Osteoblast (primary cell): ENCODE measurements around the gene SLC48A1. TPM values are rescaled to one million over a fixed set of nuclear protein-coding genes. Genes with fewer than 3 reads are reported as not detected.

Experiments used
- DNase-seq: peaks from one replicate; pipeline ENCODE4 v3.0.0; 2011; ENCODE audit warnings: low spot score, mixed read lengths; ENCODE audit not compliant: insufficient read length; ENCODE audit errors: missing footprints
- H2AFZ ChIP-seq: 2 replicates; pipeline ENCODE4 v1.6.0; 2011; ENCODE audit warnings: mild to moderate bottlenecking, low read length
- H3K27ac ChIP-seq: 2 replicates; pipeline ENCODE4 v1.5.1; 2011; ENCODE audit warnings: mild to moderate bottlenecking, low read depth, low read length, moderate library complexity
- H3K27me3 ChIP-seq: 2 replicates; pipeline ENCODE4 v1.6.0; 2012; ENCODE audit warnings: mild to moderate bottlenecking, control low read depth, inconsistent platforms, low read length, moderate library complexity; ENCODE audit not compliant: insufficient read depth
- H3K36me3 ChIP-seq: 2 replicates; pipeline ENCODE4 v1.5.1; 2011; ENCODE audit warnings: mild to moderate bottlenecking, low read length, control low read depth, moderate library complexity; ENCODE audit not compliant: insufficient read depth
- H3K4me1 ChIP-seq: 2 replicates; pipeline ENCODE4 v1.5.1; 2011; ENCODE audit warnings: mild to moderate bottlenecking, low read length, control low read depth, moderate library complexity; ENCODE audit not compliant: insufficient read depth
- H3K4me2 ChIP-seq: 2 replicates; pipeline ENCODE4 v1.6.0; 2011; ENCODE audit warnings: mild to moderate bottlenecking, low read length; ENCODE audit not compliant: insufficient read depth
- H3K4me3 ChIP-seq: fragments of 200-600 bp; sonication (generic); 3 replicates; pipeline ENCODE4 v1.5.1; 2012; ENCODE audit warnings: mild to moderate bottlenecking, low read length, inconsistent platforms; ENCODE audit not compliant: insufficient read depth
- H3K79me2 ChIP-seq: 2 replicates; pipeline ENCODE4 v1.6.0; 2012; ENCODE audit warnings: mild to moderate bottlenecking, low read length, control low read depth, inconsistent platforms; ENCODE audit not compliant: insufficient read depth
- H3K9me3 ChIP-seq: 2 replicates; pipeline ENCODE4 v1.5.1; 2011; ENCODE audit warnings: low read depth, low read length, control low read depth
- H4K20me1 ChIP-seq: 2 replicates; pipeline ENCODE4 v1.6.0; 2012; ENCODE audit warnings: mild to moderate bottlenecking, low read length, control low read depth; ENCODE audit not compliant: insufficient read depth
- total RNA-seq: library from RNA; depleted of rRNA; stranded (reverse); fragments of >200 nt; gene quantifications from 2 replicates; pipeline ENCODE4 v1.2.3, GENCODE V29; 2012
- TF ChIP-seq, protein P1 (sequence below): IDR thresholded peaks from 2 replicates; pipeline ENCODE4 v1.5.1; 2011; ENCODE audit warnings: mild to moderate bottlenecking, low read depth, low read length, moderate library complexity; ENCODE audit errors: extremely low read depth

The SLC48A1 gene
- total RNA-seq, 1 donor = 19.2 TPM

DNA sequence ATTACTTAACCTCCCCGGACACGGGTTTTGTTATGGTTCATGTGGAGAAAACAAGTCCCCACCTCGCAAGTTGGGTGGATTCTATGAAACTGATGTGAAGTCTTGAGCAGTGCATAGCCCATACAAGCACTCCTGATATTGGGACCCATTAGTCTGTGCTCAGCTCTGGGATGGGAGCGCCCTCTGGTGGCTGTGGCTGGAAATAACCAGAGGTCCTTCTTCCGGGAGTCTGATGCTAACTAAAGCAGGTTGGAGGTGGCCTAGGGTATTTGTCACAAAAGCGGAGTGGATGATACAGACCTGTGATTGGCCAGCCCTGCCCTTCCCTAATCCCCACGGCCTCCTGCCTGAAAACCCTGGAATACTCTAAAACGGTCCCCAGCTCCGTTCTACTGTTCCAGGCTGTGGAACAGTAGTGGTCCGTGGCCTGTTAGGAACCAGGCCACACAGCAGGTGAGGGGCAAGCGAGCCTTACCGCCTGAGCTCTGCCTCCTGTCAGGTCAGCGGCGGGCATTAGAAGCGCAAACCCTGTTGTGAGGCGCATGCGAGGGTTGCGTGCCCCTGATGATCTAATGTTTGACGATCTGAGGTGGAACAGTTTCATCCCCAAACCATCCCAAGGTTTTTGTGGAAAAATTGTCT, 6.4 kb downstream of the SLC48A1 start:
- no peak overlapping the region for H2AFZ ChIP-seq
- H3K4me3 ChIP-seq = no peak overlapping the region
- H3K4me2 ChIP-seq = no peak overlapping the region
- peak; percentile 96 for DNase-seq
- peaks cover 10% of the 10 kb centered on the region for H3K79me2 ChIP-seq
- H3K36me3 ChIP-seq = peaks cover 25% of the 10 kb centered on the region
- no peaks in the 10 kb centered on the region for H3K9me3 ChIP-seq
- TF ChIP-seq, protein P1, sequence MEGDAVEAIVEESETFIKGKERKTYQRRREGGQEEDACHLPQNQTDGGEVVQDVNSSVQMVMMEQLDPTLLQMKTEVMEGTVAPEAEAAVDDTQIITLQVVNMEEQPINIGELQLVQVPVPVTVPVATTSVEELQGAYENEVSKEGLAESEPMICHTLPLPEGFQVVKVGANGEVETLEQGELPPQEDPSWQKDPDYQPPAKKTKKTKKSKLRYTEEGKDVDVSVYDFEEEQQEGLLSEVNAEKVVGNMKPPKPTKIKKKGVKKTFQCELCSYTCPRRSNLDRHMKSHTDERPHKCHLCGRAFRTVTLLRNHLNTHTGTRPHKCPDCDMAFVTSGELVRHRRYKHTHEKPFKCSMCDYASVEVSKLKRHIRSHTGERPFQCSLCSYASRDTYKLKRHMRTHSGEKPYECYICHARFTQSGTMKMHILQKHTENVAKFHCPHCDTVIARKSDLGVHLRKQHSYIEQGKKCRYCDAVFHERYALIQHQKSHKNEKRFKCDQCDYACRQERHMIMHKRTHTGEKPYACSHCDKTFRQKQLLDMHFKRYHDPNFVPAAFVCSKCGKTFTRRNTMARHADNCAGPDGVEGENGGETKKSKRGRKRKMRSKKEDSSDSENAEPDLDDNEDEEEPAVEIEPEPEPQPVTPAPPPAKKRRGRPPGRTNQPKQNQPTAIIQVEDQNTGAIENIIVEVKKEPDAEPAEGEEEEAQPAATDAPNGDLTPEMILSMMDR = peak; percentile 97
- H3K4me1 ChIP-seq = peaks cover 39% of the 10 kb centered on the region
- no peaks in the 10 kb centered on the region for H4K20me1 ChIP-seq
- H3K27me3 ChIP-seq = no peaks in the 10 kb centered on the region
- no peak overlapping the region for H3K27ac ChIP-seq

DNA sequence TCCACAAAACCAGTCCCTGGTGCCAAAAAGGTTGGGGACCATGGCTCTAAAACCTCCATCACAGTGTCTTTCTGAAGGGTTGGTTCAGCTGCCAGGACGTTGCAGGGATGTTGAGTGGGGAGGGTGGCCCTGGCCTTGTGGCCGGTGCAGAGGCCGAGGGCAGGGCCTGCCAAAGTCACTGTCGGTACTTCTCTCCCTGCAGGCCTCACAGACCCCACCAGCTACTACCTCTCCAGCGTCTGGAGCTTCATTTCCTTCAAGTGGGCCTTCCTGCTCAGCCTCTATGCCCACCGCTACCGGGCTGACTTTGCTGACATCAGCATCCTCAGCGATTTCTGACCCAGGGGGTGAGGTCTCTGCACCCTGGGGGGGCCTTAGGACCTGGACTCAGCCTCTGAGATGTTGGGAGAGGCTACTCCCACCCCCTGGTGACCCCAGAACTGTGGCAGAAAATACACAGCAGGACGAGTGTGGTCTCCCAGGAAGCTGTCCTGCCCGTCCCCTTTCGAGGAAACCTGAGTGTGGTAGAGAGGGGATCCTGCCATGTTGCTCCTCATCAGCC, 7.0 kb downstream of the SLC48A1 start:
- Histone ChIP-seq H3K4me1 (peaks cover 35% of the 10 kb centered on the region), H3K4me2 (no peak overlapping the region), H2AFZ (no peak overlapping the region), H3K36me3 (peaks cover 31% of the 10 kb centered on the region), H3K4me3 (no peak overlapping the region), H3K9me3 (no peaks in the 10 kb centered on the region), H3K27me3 (no peaks in the 10 kb centered on the region), H3K79me2 (peaks cover 5% of the 10 kb centered on the region), H4K20me1 (peaks cover 2% of the 10 kb centered on the region), H3K27ac (no peak overlapping the region)
- TF ChIP-seq, protein P1 = no peak
- peak; percentile 81 for DNase-seq

DNA sequence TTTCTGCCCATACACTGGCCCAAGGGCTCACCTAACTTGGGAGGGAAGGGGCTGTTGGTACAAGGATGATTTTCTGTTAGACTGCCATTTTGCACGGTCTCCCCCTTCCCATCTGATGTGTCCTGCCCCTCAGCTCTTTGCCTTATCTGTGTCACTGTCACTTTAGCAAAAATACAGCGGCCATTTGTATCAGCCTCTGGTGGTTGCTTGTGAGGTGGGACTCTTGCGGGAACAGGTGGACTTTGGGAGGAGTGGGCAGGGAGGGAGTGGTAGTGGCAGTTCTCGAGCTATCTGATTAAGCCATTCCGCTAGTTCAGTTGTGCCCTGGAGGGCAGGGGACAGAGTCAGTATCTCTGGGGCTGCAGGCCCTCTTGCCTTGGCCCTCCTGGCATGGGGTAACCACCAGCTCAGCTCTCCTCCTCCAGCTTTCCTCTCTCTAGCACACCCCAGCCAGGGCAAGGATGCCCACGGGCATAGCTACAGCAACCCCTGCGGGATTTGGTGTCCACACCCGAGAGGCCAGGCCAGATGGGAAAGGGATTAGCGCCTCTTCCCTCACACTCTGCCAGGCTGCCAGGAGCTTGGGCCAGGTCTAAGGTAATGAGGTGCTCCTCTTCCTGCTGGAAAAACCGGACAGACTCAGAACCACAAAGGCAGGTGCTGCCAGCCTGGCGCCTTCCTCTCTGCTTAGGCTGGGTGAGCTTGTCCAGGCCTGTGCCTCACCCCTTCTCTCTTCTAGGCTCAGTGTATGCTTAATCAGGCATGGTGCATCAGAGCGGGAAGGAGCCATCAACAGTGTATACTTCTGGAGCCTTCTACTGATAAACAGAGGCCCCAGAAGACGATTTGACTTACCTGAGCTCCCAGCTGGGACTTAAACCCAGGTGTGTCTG, 8.7 kb downstream of the SLC48A1 start:
- TF ChIP-seq, protein P1 = no peak
- Histone ChIP-seq H3K27me3 (no peaks in the 10 kb centered on the region), H3K27ac (no peak overlapping the region), H3K36me3 (peaks cover 48% of the 10 kb centered on the region), H4K20me1 (peaks cover 7% of the 10 kb centered on the region), H3K4me1 (peaks cover 18% of the 10 kb centered on the region), H2AFZ (no peak overlapping the region), H3K9me3 (no peaks in the 10 kb centered on the region), H3K4me3 (no peak overlapping the region), H3K4me2 (no peak overlapping the region), H3K79me2 (peaks cover under 1% of the 10 kb centered on the region)
- DNase-seq = no peak

DNA sequence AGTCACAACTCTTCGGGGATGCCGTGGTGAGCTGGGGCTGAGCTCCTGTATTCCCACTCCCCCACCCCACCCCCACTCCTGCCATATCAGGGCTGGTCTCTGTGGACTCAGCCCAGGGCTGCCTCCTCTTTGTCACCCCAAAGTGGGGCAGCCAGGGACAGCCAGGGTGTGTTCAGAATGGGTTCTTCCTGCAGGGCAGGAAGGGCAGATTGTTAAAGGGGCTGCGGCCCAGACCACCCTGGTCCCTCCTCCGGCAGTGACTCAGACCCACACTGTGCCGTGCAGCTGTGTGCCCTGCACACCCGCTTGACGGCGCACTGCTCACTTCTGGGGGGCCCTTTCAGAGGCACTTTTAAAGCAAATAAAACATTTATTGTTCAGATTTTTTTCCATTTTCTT, 9.3 kb downstream of the SLC48A1 start:
- Histone ChIP-seq H3K4me2 (no peak overlapping the region), H3K9me3 (no peaks in the 10 kb centered on the region), H3K4me3 (no peak overlapping the region), H3K36me3 (peaks cover 54% of the 10 kb centered on the region), H3K4me1 (peaks cover 11% of the 10 kb centered on the region), H2AFZ (no peak overlapping the region), H3K79me2 (peaks cover 3% of the 10 kb centered on the region), H4K20me1 (peaks cover 10% of the 10 kb centered on the region), H3K27me3 (no peaks in the 10 kb centered on the region), H3K27ac (no peak overlapping the region)
- TF ChIP-seq, protein P1 = no peak
- no peak for DNase-seq
